SH-SY5Y (cell line): Measurements from ENCODE around the gene HSD3B7.

Source experiments
- GATA2 ChIP-seq: IDR thresholded peaks from 2 replicates; pipeline ENCODE4 v1.6.1; 2011; ENCODE audit warnings: mild to moderate bottlenecking, low read depth, low read length
- GATA3 ChIP-seq: IDR thresholded peaks from 2 replicates; pipeline ENCODE4 v1.6.1; 2011; ENCODE audit warnings: low read depth, mild to moderate bottlenecking, low read length, moderate library complexity

- TF ChIP-seq GATA2 (no peak), GATA3 (no peak)
These were observed 47.3 kb upstream of the HSD3B7 start for GRCh38 chr16:30937692-30938091.
